ENCODE results near the gene TOMM40.
"Not testable (repeated sequence)": the region's sequence is repeated elsewhere in the genome, so short reads cannot be mapped to it uniquely, and the experiment has no call there.

The TOMM40 gene

DNA sequence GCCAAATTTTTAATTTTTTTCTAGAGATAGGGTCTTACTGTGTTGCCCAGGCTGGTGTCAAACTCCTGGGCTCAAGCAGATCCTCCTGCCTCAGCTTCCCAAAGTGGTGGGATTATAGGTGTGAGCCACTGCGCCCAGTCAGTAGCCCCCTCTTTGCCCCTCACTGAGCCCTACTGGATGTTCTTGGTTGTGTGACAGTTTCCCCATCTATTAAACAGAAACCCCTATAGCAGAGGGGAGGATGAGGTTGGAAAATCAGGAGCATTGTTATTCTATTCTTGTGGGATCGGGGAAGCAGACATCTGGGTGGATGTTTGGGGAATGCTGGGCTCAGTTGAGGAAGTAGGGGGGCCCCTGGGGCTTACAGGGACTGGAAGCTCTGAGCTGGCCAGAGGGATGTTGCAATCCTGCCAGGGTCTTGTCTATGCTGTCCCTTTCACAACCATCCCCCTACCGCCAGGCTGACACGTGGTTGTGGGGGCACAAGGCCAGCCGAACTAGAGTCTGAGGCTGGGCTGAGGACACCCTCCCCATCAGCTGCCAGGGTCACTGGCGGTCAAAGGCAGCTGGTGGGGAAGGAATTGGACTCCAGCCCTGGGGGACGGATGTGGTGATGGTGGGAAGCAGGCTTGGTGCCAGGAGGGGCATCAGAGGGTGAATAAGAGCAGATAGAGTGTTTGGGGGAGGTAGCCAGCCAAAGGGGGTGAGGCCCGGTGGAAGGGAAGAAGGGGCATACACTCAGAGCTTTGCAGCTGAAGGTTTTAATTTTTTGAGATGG lies 34.2 kb downstream of the TOMM40 start:
- H3K36me3 Mint-ChIP-seq: no peaks in the 10 kb centered on the region
- no peak overlapping the region for H3K27ac Mint-ChIP-seq
- H3K9me3 Mint-ChIP-seq (ENCODE audit: low read depth): no peaks in the 10 kb centered on the region
- H3K4me3 Mint-ChIP-seq: no peak overlapping the region
- peaks cover 9% of the 10 kb centered on the region for H3K27me3 Mint-ChIP-seq
- H3K4me1 Mint-ChIP-seq (ENCODE audit: low read depth): peaks cover 8% of the 10 kb centered on the region

DNA sequence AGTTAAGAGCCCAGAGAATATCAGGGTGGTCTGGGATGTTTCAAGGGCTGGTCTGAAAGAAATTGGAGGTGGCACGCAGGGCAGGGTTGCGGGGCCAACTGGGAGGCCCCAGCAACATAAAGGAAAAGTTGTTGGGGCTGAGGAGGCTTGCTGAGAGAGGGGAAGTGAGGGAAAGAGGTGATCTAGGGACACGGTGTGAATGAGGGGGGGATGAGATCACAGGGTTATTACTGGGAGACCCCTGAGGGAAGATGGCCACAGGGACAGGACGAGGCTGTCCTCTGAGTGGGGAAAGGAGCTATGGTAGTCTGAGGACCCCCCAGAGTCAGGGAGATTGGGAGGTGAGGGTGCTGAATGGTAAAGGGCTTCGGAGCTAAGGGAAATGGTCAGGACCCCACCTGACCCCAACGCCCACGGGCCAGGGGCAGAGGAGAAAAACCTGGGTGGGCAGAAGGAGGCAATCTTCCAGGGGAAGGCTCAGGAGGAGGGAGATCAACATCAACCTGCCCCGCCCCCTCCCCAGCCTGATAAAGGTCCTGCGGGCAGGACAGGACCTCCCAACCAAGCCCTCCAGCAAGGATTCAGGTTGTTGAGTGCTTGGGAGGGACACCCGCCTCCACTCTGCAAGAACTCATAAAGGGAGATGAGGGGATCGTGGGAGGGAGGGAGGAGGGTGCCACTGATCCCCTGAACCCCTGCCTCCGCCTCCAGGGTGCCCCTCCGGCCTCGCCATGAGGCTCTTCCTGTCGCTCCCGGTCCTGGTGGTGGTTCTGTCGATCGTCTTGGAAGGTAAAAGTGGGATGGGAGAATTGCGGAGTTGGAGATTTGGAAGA lies 35.4 kb downstream of the TOMM40 start:
- not testable (repeated sequence) for H3K9me3 Mint-ChIP-seq (ENCODE audit: low read depth); H3K4me1 Mint-ChIP-seq (ENCODE audit: low read depth); H3K36me3 Mint-ChIP-seq; H3K27ac Mint-ChIP-seq; H3K27me3 Mint-ChIP-seq
- peak overlapping the region; percentile 49 for H3K4me3 Mint-ChIP-seq

DNA sequence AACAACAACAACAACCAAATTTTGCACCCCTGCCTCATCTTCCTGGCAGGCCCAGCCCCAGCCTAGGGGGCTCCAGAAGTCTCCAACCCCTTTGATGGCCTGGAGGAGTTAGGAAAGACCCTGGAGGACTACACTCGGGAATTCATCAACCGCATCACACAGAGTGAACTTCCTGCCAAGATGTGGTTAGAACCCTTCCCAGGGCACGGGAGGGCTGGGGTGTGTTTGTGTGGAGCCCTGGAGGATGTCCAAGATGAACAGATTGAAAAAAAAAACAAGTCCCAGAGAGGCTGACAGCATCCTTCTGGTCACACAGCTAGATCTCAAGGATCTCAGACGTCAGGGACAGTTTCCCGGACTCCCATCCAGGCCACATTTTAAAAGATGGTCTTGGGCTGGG lies 36.7 kb downstream of the TOMM40 start:
- H3K9me3 Mint-ChIP-seq (ENCODE audit: low read depth): no peaks in the 10 kb centered on the region
- H3K36me3 Mint-ChIP-seq: no peaks in the 10 kb centered on the region
- H3K4me1 Mint-ChIP-seq (ENCODE audit: low read depth): peaks cover 8% of the 10 kb centered on the region
- H3K27me3 Mint-ChIP-seq: peaks cover 9% of the 10 kb centered on the region
- H3K27ac Mint-ChIP-seq: no peak overlapping the region
- H3K4me3 Mint-ChIP-seq: no peak overlapping the region

DNA sequence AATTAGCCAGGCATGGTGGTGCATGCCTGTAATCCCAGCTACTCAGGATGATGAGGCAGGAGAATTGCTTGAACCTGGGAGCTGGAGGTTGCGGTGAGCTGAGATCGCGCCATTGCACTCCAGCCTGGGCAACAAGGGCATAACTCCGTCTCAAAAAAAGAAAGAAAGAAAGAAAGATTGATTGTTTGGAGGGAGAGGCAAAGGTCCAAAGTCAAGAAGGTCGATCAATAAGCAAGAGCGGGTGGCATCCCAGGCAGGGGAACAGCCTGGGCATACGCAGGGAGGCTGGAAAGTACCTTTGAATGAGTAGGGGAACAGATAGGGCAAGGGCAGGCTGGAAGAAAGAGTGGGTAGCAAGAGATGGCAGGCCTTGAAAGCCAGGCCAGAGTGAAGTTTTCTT lies 39.0 kb downstream of the TOMM40 start:
- peaks cover 8% of the 10 kb centered on the region for H3K4me1 Mint-ChIP-seq (ENCODE audit: low read depth)
- H3K9me3 Mint-ChIP-seq (ENCODE audit: low read depth): no peaks in the 10 kb centered on the region
- no peaks in the 10 kb centered on the region for H3K36me3 Mint-ChIP-seq
- peaks cover 9% of the 10 kb centered on the region for H3K27me3 Mint-ChIP-seq
- H3K4me3 Mint-ChIP-seq: no peak overlapping the region
- no peak overlapping the region for H3K27ac Mint-ChIP-seq

DNA sequence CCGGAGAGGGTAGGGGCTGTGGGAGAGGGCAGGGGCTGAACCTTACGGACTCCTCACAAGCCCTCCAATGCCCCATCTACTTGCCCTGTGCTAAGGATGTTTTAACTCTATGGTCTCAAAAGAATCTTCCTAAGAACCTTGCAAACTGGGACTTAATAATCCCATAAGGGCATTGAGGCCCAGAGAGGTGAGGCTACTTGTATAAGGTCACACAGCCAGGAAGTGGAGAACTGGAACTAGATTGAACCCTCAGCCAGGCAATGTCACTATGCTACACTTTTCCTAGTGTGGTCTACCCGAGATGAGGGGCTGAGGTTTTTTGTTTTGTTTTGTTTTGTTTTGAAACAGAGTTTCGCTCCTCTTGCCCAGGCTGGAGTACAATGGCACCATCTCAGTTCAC lies 40.5 kb downstream of the TOMM40 start:
- Mint-ChIP-seq H3K36me3 (no peaks in the 10 kb centered on the region), H3K4me3 (no peak overlapping the region), H3K27ac (no peak overlapping the region), H3K9me3 (ENCODE audit: low read depth) (no peaks in the 10 kb centered on the region), H3K27me3 (peaks cover 3% of the 10 kb centered on the region), H3K4me1 (ENCODE audit: low read depth) (peaks cover 4% of the 10 kb centered on the region)

DNA sequence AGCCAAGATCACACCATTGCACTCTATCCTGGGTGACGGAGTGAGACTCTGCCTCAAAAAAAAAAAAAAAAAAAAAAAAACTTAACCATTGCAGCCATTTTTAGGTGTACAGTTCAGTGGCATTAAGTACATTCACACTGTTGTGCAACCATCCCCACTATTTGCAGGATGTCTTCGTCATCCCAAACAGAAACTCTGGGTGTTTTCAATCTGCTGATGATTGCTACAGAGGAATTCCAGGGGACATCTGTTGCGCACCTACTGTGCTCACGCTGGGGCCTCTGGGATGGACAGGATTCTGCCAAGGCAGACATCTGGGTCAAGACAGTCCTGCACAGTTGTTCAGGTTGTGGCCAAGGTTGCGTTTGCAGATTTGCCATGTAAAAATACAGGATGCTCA lies 48.6 kb downstream of the TOMM40 start:
- no peaks in the 10 kb centered on the region for H3K9me3 Mint-ChIP-seq (ENCODE audit: low read depth)
- H3K27ac Mint-ChIP-seq: no peak overlapping the region
- no peak overlapping the region for H3K4me3 Mint-ChIP-seq
- no peaks in the 10 kb centered on the region for H3K36me3 Mint-ChIP-seq
- no peaks in the 10 kb centered on the region for H3K27me3 Mint-ChIP-seq
- H3K4me1 Mint-ChIP-seq (ENCODE audit: low read depth): no peaks in the 10 kb centered on the region

DNA sequence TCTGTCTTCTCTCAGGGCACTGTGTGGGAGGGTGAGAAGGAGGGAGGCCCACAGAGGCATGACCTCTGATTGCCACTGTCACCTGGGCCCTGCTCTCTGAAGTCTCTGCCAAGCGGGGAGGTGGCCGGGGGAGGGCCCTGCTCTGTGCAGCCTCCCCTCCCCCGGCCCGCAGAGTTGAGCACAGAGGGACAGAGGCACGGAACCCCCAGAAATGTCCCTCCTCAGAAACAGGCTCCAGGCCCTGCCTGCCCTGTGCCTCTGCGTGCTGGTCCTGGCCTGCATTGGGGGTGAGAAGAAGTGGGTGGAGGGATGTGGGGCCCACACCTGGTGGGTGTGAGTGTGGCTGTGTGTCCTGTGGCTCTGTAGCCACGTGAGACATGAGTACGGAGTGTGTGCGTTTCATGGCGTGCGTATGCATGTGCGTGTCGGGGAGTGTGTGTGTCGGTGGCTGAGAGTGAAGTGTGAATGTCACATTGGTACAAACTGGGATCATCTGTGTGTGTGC lies 51.1 kb downstream of the TOMM40 start, which contains the start of gene APOC4:
Gene APOC4, plus strand, starts transcription at position 171 of the 505 bp plus-strand sequence. Its CDS starts 41 bp downstream, at position 212.
- H3K4me1 Mint-ChIP-seq (ENCODE audit: low read depth): no peaks in the 10 kb centered on the region
- no peak within 1 kb of the TSS for H3K27ac Mint-ChIP-seq
- H3K27me3 Mint-ChIP-seq: no peaks in the 10 kb centered on the region
- no peaks in the 10 kb centered on the region for H3K9me3 Mint-ChIP-seq (ENCODE audit: low read depth)
- no peaks in the 10 kb centered on the region for H3K36me3 Mint-ChIP-seq
- no peak within 1 kb of the TSS for H3K4me3 Mint-ChIP-seq

DNA sequence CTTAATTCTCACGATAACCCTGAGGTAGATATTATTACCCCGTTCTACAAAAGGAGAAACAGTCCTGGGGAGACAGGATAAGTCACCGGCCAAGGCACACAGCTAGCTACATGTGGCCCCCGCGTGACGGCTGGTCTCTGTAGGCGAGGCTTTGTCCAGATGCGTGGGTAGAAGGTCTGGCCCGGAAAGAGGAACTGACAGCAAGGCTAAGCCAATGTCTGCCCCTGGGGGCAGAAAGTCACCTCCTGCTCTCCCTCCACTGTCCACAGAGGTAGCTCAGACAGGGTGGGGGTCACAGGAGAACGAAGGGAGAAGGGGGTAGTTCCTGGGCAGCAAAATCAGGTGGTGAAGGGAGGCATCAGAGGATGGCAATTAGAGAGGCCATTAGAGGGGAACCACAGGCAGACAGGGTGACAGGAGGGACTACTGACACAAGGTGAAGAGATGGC lies 52.8 kb downstream of the TOMM40 start:
- no peak overlapping the region for H3K27ac Mint-ChIP-seq
- H3K36me3 Mint-ChIP-seq: no peaks in the 10 kb centered on the region
- no peaks in the 10 kb centered on the region for H3K9me3 Mint-ChIP-seq (ENCODE audit: low read depth)
- no peaks in the 10 kb centered on the region for H3K27me3 Mint-ChIP-seq
- no peak overlapping the region for H3K4me3 Mint-ChIP-seq
- H3K4me1 Mint-ChIP-seq (ENCODE audit: low read depth): no peaks in the 10 kb centered on the region

DNA sequence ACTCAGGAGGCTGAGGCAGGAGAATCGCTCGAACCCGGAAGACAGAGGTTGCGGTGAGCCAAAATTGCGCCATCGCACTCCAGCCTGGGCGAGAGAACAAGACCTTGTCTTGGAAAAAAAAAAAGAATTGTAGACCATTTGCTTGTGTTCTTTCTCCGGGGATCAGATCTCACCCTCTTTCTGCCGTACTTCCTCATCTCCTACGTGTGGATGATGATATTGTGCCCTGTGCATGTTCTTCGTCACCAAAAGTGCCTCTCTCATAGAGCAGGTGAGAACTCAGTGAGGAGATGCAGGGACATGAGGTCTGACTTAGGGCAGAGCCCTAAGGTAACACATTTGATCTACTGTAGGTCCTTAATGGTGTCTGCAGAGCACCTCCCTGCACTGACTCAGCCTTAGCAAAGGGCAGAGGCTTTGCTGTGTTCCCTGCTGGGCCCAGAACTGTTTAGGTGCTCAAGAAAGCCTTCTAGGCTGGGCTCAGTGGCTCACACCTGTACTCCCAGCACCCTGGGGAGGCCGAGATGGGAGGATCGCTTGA lies 56.1 kb downstream of the TOMM40 start:
- H3K36me3 Mint-ChIP-seq: no peaks in the 10 kb centered on the region
- H3K9me3 Mint-ChIP-seq (ENCODE audit: low read depth): no peaks in the 10 kb centered on the region
- no peak overlapping the region for H3K27ac Mint-ChIP-seq
- H3K4me1 Mint-ChIP-seq (ENCODE audit: low read depth): peaks cover 3% of the 10 kb centered on the region
- no peaks in the 10 kb centered on the region for H3K27me3 Mint-ChIP-seq
- H3K4me3 Mint-ChIP-seq: no peak overlapping the region

DNA sequence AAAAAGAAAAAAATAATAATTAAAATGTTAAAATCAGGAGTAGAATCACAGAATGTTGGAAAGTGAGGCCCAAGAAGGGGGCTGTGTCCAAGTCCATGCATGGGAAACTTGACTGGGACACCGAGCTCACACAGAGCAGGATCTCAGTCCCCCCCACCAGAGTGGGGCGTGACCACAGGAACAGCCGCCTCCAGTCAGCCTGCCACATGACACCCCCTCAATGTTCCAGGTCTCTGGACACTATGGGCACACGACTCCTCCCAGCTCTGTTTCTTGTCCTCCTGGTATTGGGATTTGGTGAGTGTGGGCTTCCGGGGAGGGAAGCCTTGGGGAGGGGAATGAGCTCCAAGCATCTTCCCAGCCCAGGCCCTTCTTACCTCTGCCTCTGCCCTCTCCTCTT lies 57.2 kb downstream of the TOMM40 start:
- Mint-ChIP-seq H3K36me3 (no peaks in the 10 kb centered on the region), H3K27ac (no peak overlapping the region), H3K9me3 (ENCODE audit: low read depth) (no peaks in the 10 kb centered on the region), H3K4me3 (no peak overlapping the region), H3K4me1 (ENCODE audit: low read depth) (peaks cover 3% of the 10 kb centered on the region), H3K27me3 (no peaks in the 10 kb centered on the region)

DNA sequence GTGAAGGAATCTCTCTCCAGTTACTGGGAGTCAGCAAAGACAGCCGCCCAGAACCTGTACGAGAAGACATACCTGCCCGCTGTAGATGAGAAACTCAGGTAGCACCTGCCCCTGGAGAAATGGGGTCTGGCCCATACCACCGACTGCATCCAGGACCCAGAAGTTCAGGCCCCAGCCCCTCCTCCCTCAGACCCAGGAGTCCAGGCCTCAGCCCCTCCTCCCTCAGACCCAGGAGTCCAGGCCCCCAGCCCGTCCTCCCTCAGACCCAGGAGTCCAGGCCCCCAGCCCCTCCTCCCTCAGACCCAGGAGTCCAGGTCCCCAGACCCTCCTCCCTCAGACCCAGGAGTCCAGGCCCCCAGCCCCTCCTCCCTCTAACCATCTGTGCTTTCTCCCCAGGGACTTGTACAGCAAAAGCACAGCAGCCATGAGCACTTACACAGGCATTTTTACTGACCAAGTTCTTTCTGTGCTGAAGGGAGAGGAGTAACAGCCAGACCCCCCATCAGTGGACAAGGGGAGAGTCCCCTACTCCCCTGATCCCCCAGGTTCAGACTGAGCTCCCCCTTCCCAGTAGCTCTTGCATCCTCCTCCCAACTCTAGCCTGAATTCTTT lies 57.8 kb downstream of the TOMM40 start:
- Mint-ChIP-seq H3K9me3 (ENCODE audit: low read depth) (no peaks in the 10 kb centered on the region), H3K27ac (no peak overlapping the region), H3K27me3 (no peaks in the 10 kb centered on the region), H3K36me3 (no peaks in the 10 kb centered on the region), H3K4me3 (no peak overlapping the region), H3K4me1 (ENCODE audit: low read depth) (peaks cover 8% of the 10 kb centered on the region)

DNA sequence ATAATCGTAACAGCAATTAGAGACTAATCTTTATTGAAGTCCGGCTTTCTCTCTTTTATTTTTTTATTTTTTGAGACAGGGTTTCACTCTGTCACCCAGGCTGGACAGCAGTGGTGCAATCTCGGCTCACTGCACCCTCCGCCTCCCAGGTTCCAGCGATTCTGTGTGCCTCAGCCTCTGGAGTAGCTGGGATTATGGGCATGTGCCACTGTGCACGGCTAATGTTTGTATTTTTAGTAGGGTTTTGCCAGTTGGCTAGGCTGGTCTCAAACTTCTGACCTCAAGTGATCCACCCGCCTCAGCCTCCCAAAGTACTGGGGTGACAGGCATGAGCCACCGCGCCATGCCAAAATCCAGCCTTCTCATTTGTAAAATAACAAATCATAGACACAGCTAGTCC lies 58.5 kb downstream of the TOMM40 start:
- Mint-ChIP-seq H3K4me1 (ENCODE audit: low read depth) (peaks cover 11% of the 10 kb centered on the region), H3K27me3 (no peaks in the 10 kb centered on the region), H3K4me3 (no peak overlapping the region), H3K9me3 (ENCODE audit: low read depth) (no peaks in the 10 kb centered on the region), H3K27ac (no peak overlapping the region), H3K36me3 (no peaks in the 10 kb centered on the region)

DNA sequence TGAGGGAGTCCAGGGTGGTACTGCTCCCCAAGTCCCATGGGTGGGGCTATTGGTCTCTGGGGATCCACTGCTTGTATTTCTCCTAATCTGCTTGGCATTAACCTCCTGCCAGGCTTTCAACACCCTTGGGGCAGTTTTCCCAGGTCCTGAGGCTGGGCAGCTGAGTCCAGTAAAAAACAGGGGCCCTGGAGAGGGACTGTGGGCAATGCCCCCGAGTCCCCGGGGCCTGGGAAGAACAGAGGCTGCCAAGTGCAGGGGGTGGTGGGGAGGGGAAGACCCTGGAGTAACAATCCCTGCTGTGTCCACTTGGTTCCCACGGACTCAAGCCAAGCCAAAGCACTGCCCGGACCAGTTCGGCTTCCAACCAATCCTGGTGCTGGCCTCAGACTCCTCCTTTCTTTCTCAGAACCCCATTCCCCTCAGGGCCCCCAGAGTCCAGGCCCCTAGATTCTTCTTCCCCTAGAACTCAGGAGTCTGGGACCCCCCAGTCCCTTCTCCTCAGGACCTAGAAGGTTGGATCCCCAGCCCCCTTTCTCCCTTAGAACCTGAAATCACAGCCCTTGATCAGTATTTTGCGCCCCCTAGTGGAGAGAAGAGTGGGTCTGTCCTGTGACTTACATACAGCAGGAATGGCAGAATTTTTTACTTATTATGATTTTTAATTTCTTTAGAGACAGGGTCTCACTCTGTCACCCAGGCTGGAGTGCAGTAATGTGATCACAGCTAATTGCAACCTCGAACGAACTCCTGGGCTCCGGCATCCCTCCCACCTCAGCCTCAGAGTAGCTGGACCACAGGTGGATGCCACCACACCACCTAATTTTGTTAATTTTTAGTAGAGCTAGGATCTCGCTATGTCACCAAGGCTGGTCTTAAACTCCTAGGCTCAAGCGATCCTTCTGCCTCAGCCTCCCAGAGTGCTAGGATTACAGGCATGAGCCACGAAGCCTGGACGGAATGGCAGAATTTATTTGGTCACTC lies 60.4 kb downstream of the TOMM40 start:
- Mint-ChIP-seq H3K27me3 (no peaks in the 10 kb centered on the region), H3K4me1 (ENCODE audit: low read depth) (peaks cover 22% of the 10 kb centered on the region), H3K27ac (no peak overlapping the region), H3K9me3 (ENCODE audit: low read depth) (no peaks in the 10 kb centered on the region), H3K4me3 (peak overlapping the region; percentile 1), H3K36me3 (no peaks in the 10 kb centered on the region)
